Measurements from ENCODE around the gene TMSB10. TPM values are rescaled to one million over a fixed set of nuclear protein-coding genes. Genes with fewer than 3 reads are reported as not detected.

Gene TMSB10
- total RNA-seq = 7,380 and 7,799 TPM in 2 replicates

DNA sequence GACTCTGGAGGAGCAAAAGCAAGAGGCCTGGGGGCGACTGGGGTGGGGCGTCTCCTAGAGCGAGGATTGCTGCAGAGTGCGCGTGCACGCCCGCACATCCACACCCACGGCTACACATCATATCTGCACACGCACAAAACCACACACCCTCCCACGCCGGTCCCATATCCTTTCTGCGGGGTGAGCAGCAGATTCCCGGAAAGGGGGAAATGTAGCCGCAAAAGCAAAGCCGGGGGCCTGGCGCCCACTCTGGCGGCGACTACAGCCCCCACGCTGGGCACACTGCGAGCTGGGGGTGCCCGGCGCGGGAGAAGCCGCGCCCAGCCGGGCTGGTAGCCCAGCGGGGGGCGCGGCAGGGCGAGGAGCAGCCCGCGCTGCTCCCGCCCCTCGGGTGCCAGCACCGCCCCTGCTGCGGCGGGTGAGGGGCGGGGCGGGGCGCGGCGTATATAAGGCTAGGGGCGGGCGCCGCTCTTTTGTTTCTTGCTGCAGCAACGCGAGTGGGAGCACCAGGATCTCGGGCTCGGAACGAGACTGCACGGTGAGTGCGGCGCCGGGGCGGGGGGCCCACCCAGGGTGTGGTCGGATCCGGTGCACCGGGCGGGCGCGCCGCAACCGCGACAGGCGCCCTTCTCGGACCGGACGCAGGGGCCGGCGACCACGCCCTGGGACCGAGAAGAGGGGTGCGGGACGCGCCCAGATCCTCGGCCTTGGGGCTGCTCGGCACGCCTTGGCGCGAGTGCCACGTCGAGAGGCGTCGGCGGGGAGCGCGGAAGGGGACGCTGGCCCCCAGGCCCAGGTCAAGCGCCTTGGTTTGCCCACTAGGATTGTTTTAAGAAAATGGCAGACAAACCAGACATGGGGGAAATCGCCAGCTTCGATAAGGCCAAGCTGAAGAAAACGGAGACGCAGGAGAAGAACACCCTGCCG is at the start of gene TMSB10:
Gene TMSB10 (plus strand): TSS at position 476 of the 927 bp plus-strand sequence.

DNA sequence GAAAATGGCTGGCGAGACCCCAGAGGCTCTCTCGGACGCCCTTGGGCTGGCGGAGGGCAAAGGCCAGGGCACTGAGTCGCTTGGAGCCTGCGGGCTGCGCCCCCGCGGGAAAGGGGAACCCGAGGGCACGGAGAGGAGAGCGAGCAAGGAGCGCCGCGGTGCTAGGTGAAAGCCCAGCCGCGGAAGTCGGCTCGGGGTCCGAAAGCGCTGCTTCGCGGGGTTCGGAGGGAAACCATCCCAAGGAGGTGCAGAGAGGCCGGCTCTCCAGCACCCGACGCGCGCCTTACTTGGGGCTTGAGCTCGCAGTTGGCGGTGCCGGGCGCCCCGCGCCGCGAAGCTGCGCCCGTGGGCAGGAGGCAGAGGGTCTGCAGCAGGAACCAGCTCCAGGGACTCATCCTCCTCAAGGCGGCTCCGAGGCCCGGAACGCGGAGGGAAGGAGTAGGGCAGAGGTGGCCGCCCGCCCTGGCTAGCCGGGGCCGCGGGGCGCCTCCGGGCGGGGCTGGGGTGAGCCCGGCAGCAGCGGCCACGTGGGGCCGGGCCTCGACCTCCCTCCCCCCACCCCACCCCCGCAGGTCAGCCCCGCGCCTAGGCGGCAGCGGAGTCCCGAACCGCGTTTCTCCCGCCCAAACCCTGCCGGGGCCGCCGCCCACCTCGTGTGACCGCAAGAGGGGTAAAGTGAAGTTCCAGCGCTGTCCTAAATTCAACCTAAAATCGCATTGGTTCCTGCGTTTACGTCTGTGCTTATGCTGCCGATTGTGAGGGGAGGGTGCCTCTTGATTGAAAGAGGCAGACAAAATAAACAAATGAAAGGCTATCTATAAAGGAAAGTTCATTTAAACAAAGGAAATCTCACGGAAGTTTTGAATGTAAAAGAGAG is 24.6 kb upstream of the TMSB10 start, which contains the start of gene TRABD2A:
Gene TRABD2A (minus strand): TSS at position 440 of the 877 bp plus-strand sequence. CDS start 45 bp downstream, at position 395.

Other genes with a start within 250 kb of the TMSB10 start
- 2.5 and 9.8 TPM in 2 replicates for gene TRABD2A, start 24.6 kb upstream of the TMSB10 start, total RNA-seq
- 66.2 and 80.3 TPM in 2 replicates for gene KCMF1, start 65.5 kb downstream of the TMSB10 start, total RNA-seq
- 1.3 and 2.3 TPM in 2 replicates for gene TCF7L1, start 227.7 kb downstream of the TMSB10 start, total RNA-seq